GM21786 (cell line): ENCODE data around the gene ADCY3.
"Not testable (repeated sequence)": the region's sequence is repeated elsewhere in the genome, so short reads cannot be mapped to it uniquely, and the experiment has no call there.

ENCODE experiments used
- ATAC-seq: cut with Tn5 transposase; IDR thresholded peaks from one replicate; pipeline ENCODE4 v1.9.1; 2021; ENCODE audit not compliant: unreplicated experiment

The ADCY3 gene

GRCh38 chr2:24852431-24853020, 67.5 kb downstream of the ADCY3 start:
- no peak for ATAC-seq

- no peak for ATAC-seq
Observed at GRCh38 chr2:24852026-24852425, 68.0 kb downstream of the ADCY3 start.

DNA sequence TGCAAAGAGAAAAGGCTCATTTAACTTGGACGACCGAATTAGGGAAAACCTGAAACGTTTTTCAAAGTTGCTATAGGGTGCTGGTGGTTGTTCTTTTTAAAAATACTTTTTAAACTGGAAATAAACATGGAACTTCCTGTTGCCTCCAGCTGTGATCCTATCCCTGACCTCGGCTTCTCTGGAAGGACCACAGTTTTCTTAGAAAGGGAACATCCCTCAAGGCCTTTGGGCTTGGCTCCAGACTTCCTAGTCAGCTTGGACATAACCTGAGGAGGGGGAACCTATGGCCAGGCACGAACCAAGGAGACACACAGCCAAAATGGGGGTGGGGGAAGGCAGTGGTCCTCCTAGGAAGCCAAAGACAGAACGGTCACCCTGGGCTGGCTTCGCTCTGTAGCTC, 69.1 kb downstream of the ADCY3 start:
- no peak for ATAC-seq

DNA sequence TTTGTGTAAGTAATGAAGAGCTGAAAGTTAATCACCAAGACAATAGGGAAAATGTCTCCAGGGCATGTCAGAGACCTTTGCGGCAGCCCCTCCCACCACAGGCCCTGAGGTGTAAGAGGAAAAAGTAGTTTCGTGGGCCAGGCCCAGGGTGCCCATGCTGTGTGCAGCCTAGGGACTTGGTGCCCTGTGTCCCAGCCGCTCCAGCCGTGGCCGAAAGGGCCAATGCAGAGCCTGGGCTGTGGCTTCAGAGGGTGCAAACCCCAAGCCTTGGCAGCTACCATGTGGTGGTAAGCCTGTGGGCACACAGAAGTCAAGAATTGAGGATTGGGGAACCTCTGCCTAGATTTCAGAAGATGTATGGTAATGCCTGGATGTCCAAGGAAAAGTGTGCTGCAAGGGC, 74.3 kb downstream of the ADCY3 start:
- ATAC-seq, result no peak

- no peak for ATAC-seq
Observed at GRCh38 chr2:24844023-24844685, 75.9 kb downstream of the ADCY3 start.

- no peak for ATAC-seq
Observed at GRCh38 chr2:24843330-24843860, 76.6 kb downstream of the ADCY3 start.

- ATAC-seq, result no peak
Observed at GRCh38 chr2:24842081-24843050, 77.7 kb downstream of the ADCY3 start.

DNA sequence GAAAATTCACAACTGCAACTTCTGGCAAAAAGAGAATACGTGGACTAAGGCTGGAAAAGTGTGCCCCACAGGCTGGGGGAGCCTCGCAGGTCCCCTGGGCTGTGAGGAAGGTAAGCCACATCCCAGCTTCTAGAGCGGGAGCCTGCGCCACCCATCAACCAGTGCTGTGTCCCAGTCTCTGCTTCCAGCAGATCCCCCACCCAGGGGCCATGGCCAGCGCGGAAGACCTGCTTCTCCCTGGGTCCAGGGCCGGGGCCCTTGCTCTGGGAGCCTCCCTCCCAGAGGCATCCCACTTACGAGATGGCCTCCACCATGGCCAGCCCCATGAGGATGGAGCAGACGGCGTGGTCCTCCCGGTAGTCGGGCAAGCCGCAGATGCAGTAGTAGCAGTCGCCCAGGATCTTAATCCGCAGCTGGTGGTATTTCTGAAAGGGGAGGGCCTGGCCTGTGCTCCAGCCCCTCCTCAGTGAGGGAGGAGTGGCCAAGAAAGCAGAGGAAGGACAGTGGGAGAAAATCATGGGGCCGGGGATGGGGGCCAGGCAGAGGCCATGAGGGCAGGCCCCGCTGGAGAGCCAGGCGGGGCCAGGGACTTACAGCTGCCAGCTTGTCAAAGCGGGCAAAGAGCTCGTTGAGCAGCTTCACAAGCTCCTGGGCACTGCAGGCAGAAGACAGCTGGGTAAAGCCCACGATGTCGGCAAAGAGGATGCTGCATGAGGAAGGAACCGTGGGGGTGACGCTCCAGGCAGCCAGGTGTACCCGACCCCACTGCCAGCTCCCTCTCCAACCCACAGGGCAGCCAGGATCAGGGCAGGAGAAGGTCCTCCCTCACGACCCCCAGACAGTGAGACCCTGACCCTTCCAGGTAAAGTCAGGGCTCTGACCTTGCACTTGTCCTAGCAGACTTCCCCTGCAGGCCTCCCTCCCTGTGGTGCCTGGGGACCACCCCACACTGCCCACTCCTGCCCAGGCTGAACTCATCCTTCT, 78.8 kb downstream of the ADCY3 start:
- no peak for ATAC-seq

DNA sequence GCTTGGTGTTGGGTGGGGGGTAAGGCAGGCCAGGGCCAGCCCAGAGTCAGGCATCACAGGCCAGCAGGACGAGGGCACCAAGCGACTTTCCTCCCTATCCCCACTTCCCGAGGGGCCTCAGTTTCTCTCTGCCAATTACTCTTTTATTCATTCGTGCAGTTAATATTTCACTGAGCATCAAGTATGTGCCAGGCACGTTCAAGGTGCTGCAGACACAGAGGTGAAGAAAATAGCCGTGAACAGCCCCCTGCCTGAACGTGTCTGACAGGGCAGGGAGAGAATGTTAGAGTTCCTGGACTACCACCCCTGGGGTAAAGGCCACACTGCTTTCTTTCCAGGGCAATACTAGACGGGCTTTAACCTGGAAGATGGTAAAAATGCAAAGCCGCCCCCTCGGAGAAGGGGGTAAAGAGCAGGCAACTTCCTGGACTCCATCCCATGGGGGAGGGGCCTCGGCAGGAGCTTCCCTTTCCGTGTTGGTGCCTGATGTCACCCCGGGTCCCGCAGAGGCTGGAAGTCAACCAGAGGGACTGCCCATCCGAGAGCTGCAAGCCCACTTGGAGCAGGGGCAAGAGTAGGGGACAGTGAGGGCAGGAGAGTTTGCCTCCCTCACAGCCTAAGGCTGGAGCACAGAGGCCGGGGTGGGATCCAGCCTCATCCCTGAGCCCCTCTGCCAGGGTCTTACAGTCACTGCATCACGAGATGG, 79.7 kb downstream of the ADCY3 start:
- ATAC-seq, result no peak

- ATAC-seq, result no peak
Observed at GRCh38 chr2:24839729-24840128, 80.3 kb downstream of the ADCY3 start.

GRCh38 chr2:24838541-24838940, 81.5 kb downstream of the ADCY3 start:
- ATAC-seq, result no peak

DNA sequence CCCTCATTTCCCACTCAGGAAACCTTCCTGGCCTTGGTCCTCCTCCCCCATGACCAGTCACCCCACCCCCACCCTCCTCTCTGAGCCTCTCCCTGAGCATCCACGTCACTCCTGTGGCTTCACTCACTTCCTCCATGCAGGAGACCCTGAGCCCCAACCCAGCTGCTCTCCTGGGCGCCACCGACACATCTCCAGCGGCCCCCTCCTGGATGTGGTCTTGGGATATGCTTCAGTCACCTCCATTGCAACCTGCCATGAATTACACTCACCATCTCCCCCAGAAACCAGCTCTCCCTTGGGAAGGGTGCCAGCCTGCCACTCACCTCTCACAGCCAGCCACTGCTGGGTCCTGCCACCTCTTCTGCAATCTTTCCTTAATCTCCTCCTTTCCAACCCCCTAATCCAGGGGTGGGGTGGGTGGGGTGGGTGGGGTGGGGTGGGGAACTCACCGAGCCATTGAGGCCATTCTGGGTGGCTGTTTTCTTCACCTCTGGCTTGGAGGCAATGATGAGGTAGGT, 82.0 kb downstream of the ADCY3 start:
- no peak for ATAC-seq

DNA sequence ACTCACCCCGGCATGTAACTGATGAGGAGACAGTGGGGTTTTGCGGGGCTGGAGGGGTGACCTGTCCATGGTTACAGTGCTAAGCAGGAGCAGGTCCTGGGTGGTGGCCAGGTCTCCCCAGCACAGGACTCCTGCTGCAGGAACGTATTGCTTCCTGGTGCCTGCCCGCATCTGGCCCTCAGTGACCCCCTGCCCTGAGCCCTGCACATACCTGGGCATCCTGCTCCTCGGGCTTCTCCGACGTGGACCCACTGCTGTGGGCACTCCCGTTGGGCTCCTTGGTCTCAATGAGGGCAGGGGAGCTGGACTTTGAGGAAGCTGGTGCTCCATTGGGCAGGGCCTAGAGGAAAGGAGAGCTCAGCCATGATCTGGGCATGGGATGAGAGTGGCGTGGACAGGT, 83.3 kb downstream of the ADCY3 start:
- no peak for ATAC-seq

- no peak for ATAC-seq
Observed at GRCh38 chr2:24836206-24836605, 83.8 kb downstream of the ADCY3 start.

GRCh38 chr2:24835411-24835810, 84.6 kb downstream of the ADCY3 start:
- not testable (repeated sequence) for ATAC-seq

DNA sequence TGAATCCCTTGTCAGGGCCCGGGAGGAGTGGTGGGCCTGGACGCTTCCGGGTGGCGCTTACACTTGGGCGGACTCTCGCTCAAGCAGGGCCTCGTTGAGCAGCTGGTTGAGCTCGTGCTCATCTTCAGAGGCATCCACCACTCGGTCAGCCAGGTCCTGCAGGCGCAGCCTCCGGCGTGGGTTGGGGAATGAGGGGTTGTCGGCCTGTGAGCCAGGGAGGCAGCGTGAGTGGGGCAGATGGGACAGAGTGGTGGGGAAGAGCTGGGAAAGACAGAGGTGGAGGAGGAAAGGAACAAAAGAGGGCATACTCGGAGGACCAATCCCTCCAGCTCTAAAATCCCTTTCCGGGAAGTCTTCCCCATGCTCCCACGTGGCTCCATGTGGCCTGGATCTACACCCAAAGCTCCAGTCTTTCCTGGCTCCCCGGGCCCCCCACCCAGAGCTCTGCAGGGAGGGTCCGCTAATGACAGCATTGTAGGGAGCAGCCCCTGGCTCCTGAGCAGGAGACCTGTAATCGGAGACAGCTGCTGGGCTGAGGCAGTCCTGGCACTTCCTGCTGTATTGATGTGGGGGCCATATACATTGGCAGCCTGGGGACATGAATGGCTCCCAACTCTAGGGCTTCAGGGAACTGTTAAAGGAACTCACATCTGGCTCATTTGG, 85.2 kb downstream of the ADCY3 start:
- ATAC-seq, result no peak

GRCh38 chr2:24833821-24834732, 86.0 kb downstream of the ADCY3 start:
- ATAC-seq, result no peak
